OCI-LY7 (cell line): ENCODE measurements around the gene SLC66A2.

Source experiments
- CTCF ChIP-seq: fragments of 200-600 bp; sonication (generic); conservative IDR thresholded peaks from 2 replicates; pipeline ENCODE4 v1.5.1; 2014; ENCODE audit warnings: mild to moderate bottlenecking, antibody characterized with exemption, low read length, moderate library complexity, mixed read lengths
- EZH2phosphoT487 ChIP-seq: fragments of 200-600 bp; sonication (generic); IDR thresholded peaks from 2 replicates; pipeline ENCODE4 v1.6.1; 2018; ENCODE audit warnings: low read depth, borderline replicate concordance, mild to moderate bottlenecking, mixed run types, antibody characterized with exemption, low read length, moderate library complexity, mixed read lengths

- no peak for TF ChIP-seq CTCF
- TF ChIP-seq EZH2phosphoT487 = no peak
These were observed 82.5 kb downstream of the SLC66A2 start for GRCh38 chr18:79868811-79869541.
